Measurements from ENCODE around the gene RNF207. TPM values are rescaled to one million over a fixed set of nuclear protein-coding genes. Genes with fewer than 3 reads are reported as not detected.

Gene RNF207
- total and polyA plus RNA-seq, 2 donors (not counting 3 experiments of a cell fraction or from before 2014, with no cell fraction given): 3.2 to 8.2 TPM

DNA sequence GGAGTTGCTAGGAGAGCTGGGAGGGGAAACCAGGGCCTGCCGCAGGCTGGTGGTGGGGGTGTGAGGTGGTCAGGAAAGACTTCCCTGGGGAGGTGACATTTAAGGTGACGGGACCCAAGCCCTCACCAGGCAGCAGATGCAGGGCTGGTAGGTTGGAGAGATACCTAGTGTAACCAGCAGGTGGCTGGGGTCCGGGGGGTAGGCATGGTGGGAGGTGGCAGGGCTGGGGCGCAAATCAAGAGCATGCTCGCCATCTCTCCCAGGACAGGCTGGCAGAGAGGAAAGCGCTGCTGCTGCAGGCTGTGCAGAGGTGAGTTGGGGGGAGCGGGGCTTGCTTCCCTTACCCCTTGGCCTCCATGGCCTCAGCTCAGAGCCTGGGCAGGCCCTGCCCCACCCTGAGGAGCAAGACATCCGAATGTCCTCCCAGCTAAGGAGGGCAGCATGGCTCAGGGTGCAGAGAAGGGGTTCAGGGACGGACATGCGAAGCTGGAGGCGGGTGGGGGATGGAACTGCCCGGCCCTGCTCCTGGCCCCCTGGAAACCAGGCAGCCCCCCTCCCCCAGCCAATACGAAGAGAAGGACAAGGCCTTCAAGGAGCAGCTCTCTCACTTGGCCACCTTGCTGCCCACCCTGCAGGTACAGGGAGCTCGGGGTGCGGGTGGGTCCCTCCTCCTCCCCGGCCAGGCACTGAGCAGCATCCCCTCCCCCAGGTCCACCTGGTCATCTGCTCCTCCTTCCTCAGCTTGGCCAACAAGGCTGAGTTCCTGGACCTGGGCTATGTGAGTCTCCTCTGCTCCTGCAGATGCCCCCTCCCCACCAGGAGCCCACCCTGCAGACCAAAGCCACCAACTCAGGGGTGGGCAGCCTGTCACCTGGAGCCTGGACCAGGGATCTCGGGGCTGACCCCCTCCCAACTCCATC lies 4.0 kb downstream of the RNF207 start:
- no peak for FAIRE-seq

More for the DNA sequence above, 4.0 kb downstream of the RNF207 start:
- dilution Hi-C loops (cut with MboI; ENCODE audit: extremely low pct_ligation_motif_present, low sequenced_read_pairs) (no loop called here), intact Hi-C loops (cut with micrococcal nuclease) (loop anchor here (2.0 kb wide), 1 partner anchor 183 kb away; the partner anchor contains the start of gene ACOT7)
- no peaks in the 10 kb centered on the region for H3K9me3 ChIP-seq (replicated peaks; ENCODE audit: control insufficient read depth, insufficient read depth, low read length)
- H2AFZ ChIP-seq (ENCODE audit: low read depth, low read length): peak overlapping the region; percentile 96
- H3K79me2 ChIP-seq (ENCODE audit: control insufficient read depth, insufficient read depth, low read length): no peaks in the 10 kb centered on the region
- no peak for TF ChIP-seq GATA2 (IDR thresholded peaks at IDR 0.05; ENCODE audit: insufficient read depth, insufficient read length, low read depth, low read length)
- TF ChIP-seq EZH2 (IDR thresholded peaks at IDR 0.05; ENCODE audit: borderline replicate concordance, low read depth, low read length, severe bottlenecking): no peak
- no peak for TF ChIP-seq JUN (IDR thresholded peaks at IDR 0.05; ENCODE audit: borderline replicate concordance, insufficient read depth, insufficient read length, low read depth)
- TF ChIP-seq, protein P1, sequence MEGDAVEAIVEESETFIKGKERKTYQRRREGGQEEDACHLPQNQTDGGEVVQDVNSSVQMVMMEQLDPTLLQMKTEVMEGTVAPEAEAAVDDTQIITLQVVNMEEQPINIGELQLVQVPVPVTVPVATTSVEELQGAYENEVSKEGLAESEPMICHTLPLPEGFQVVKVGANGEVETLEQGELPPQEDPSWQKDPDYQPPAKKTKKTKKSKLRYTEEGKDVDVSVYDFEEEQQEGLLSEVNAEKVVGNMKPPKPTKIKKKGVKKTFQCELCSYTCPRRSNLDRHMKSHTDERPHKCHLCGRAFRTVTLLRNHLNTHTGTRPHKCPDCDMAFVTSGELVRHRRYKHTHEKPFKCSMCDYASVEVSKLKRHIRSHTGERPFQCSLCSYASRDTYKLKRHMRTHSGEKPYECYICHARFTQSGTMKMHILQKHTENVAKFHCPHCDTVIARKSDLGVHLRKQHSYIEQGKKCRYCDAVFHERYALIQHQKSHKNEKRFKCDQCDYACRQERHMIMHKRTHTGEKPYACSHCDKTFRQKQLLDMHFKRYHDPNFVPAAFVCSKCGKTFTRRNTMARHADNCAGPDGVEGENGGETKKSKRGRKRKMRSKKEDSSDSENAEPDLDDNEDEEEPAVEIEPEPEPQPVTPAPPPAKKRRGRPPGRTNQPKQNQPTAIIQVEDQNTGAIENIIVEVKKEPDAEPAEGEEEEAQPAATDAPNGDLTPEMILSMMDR (IDR thresholded peaks at IDR 0.05; ENCODE audit: extremely low read depth in 1 of 2, insufficient read depth in 1 of 2, low read depth in 1 of 2, low read length in 2 of 2): peak in 1 of 2 donors; percentile 24
- TF ChIP-seq POLR2A (IDR thresholded peaks at IDR 0.05; ENCODE audit: low read depth, low read length): no peak
- no peak overlapping the region for H3K9ac ChIP-seq (replicated peaks; ENCODE audit: extremely low read depth, insufficient read depth, low read length)
- peaks cover 6 to 11% of the 10 kb centered on the region in 2 experiments for H3K27me3 ChIP-seq (ENCODE audit: control insufficient read depth in 2 of 2, insufficient read depth in 2 of 2, low read length in 2 of 2)
- ChIA-PET POLR2A (no interaction called here), CTCF (interaction anchor here (1.1 to 1.3 kb wide), 2 partner anchors 19 to 35 kb away, joined by 4 to 6 read pairs; no protein-coding TSS in a partner anchor)
- DNase-seq (ENCODE audit: low read depth, low spot score): no peak
- H3K36me3 ChIP-seq (ENCODE audit: control insufficient read depth in 2 of 2, extremely low read depth in 1 of 2, insufficient read depth in 2 of 2, low read length in 2 of 2): no peaks in the 10 kb centered on the region
- H3K4me2 ChIP-seq (ENCODE audit: insufficient read depth, low read length): peak overlapping the region; percentile 38
- no peak overlapping the region for H3K27ac ChIP-seq (ENCODE audit: insufficient read depth, low read depth, low read length)
- H4K20me1 ChIP-seq (replicated peaks; ENCODE audit: control insufficient read depth, extremely low read depth, insufficient read depth, low read length): no peaks in the 10 kb centered on the region
- H3K9me1 ChIP-seq (replicated peaks; ENCODE audit: control insufficient read depth, extremely low read depth, insufficient read depth, low read length): no peaks in the 10 kb centered on the region
- H3K4me3 ChIP-seq (replicated peaks in 1 of 3; ENCODE audit: insufficient read depth in 1 of 3, low read depth in 1 of 3, low read length in 3 of 3): no peak overlapping the region
- peaks cover 18% of the 10 kb centered on the region for H3K4me1 ChIP-seq (ENCODE audit: control insufficient read depth, extremely low read depth, insufficient read depth, low read length)
- no TSS peak for BruUV-seq (replicated peaks)

Measured in endothelial cell of umbilical vein (primary cell).